ENCODE measurements around the gene POLD2.

Gene POLD2

GRCh38 chr7:44066494-44067063 is 56.8 kb downstream of the POLD2 start:
- no peak overlapping the region for H3K4me3 ChIP-seq (ENCODE audit: low read depth, low read length)
- TF ChIP-seq MYC (IDR thresholded peaks at IDR 0.05; ENCODE audit: low read depth, low read length) = no peak
- TF ChIP-seq CTCF (IDR thresholded peaks at IDR 0.05; ENCODE audit: low read depth, low read length) = no peak
- TF ChIP-seq, protein P1, sequence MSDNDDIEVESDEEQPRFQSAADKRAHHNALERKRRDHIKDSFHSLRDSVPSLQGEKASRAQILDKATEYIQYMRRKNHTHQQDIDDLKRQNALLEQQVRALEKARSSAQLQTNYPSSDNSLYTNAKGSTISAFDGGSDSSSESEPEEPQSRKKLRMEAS (IDR thresholded peaks at IDR 0.05; ENCODE audit: low read depth, low read length) = no peak
- TF ChIP-seq POLR2A (IDR thresholded peaks at IDR 0.05; ENCODE audit: extremely low read depth, insufficient read length) = no peak
- DNase-seq (ENCODE audit: low read depth) = peak; percentile 26

GRCh38 chr7:44066111-44066460 is 57.3 kb downstream of the POLD2 start:
- no peak overlapping the region for H3K4me3 ChIP-seq (ENCODE audit: low read depth, low read length)
- TF ChIP-seq MYC (IDR thresholded peaks at IDR 0.05; ENCODE audit: low read depth, low read length) = no peak
- TF ChIP-seq, protein P1 (IDR thresholded peaks at IDR 0.05; ENCODE audit: low read depth, low read length) = no peak
- TF ChIP-seq CTCF (IDR thresholded peaks at IDR 0.05; ENCODE audit: low read depth, low read length) = no peak
- no peak for TF ChIP-seq POLR2A (IDR thresholded peaks at IDR 0.05; ENCODE audit: extremely low read depth, insufficient read length)
- no peak for DNase-seq (ENCODE audit: low read depth)

- DNase-seq (ENCODE audit: low read depth) = peak; percentile 60
- TF ChIP-seq POLR2A (IDR thresholded peaks at IDR 0.05; ENCODE audit: extremely low read depth, insufficient read length) = no peak
- TF ChIP-seq CTCF (IDR thresholded peaks at IDR 0.05; ENCODE audit: low read depth, low read length) = no peak
- TF ChIP-seq, protein P1 (IDR thresholded peaks at IDR 0.05; ENCODE audit: low read depth, low read length) = no peak
- no peak for TF ChIP-seq MYC (IDR thresholded peaks at IDR 0.05; ENCODE audit: low read depth, low read length)
- H3K4me3 ChIP-seq (ENCODE audit: low read depth, low read length) = no peak within 1 kb of the TSS
These were observed 57.8 kb downstream of the POLD2 start, which contains the start of gene PGAM2 for GRCh38 chr7:44065431-44066110. TSS of gene PGAM2 (minus strand) at chr7:44065567. CDS start at chr7:44065529, 38 bp downstream.

DNA sequence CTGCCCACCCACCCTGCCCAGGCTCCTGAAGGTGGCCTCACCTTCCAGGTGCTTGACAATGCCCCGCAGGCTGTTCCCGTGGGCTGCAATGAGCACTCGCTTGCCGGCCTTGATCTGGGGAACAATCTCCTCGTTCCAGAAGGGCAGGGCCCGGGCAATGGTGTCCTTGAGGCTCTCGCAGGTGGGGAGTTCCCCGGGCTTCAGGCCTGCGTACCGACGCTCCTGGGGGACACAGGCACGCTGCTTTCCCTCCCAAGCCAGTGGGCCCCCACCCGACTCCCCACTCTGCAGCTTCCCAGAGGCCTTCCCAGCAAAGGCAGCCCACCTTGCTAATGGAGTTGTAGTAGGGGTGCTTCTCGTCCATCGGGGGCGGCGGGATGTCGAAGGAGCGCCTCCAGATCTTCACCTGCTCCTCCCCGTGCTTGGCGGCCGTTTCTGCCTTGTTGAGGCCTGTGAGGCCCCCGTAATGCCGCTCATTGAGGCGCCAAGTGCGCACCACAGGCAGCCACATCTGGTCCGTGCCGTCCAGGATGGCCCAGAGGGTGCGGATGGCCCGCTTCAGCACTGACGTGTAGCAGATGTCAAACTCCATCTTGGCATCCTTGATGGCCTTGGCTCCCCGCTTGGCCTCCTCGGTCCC is 58.4 kb downstream of the POLD2 start:
- no peak overlapping the region for H3K4me3 ChIP-seq (ENCODE audit: low read depth, low read length)
- DNase-seq (ENCODE audit: low read depth) = no peak
- TF ChIP-seq POLR2A (IDR thresholded peaks at IDR 0.05; ENCODE audit: extremely low read depth, insufficient read length) (no peak), CTCF (IDR thresholded peaks at IDR 0.05; ENCODE audit: low read depth, low read length) (no peak)

Data from NB4 (cell line).